GM23338 (cell line): ENCODE data around the gene MTAP.

ENCODE experiments used
- CREB1 ChIP-seq: fragments of 250-450 bp; sonication (Bioruptor Pico); IDR thresholded peaks from 2 replicates; pipeline ENCODE4 v1.5.0; 2020; ENCODE audit warnings: low read depth, mild to moderate bottlenecking, moderate library complexity
- EZH2 ChIP-seq: fragments of 200-600 bp; sonication (generic); IDR thresholded peaks from one replicate; pipeline ENCODE4 v1.8.0; 2017; ENCODE audit warnings: antibody characterized with exemption, mild to moderate bottlenecking, low read depth; ENCODE audit not compliant: unreplicated experiment
- EZH2phosphoT487 ChIP-seq: fragments of 200-600 bp; sonication (generic); IDR thresholded peaks from one replicate; pipeline ENCODE4 v1.8.1; 2018; ENCODE audit warnings: antibody characterized with exemption; ENCODE audit not compliant: unreplicated experiment
- TF ChIP-seq, protein P1 (sequence below), 2 experiments: fragments of 200-600 bp in 1 of 2; sonication (generic) in 1 of 2; conservative IDR thresholded peaks; 2 replicates each; pipeline versions ENCODE4 v1.5.1 to v1.6.1; 2016 to 2017; ENCODE audit warnings: antibody characterized with exemption in 2 of 2, low read depth in 2 of 2, mild to moderate bottlenecking in 2 of 2, moderate library complexity in 1 of 2

DNA sequence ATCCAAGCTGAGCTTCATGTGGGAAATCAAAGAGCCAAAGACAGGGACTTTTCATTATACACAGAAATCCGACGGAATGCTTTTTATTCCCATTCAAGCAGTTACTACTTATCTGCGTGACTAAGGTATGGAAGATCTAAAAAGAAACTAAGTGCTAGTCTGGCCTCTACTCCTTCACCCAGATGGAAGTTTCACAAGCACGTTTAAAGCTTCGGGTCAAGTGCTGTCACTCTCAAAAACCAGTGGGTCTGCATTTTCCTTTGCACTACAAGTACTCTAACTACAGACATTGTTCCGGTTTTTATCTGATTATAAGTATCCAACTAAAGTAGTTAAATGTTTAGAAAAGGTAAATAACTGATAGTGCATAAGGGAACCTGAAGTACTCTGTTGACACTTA lies 13.7 kb upstream of the MTAP start:
- TF ChIP-seq, protein P1, sequence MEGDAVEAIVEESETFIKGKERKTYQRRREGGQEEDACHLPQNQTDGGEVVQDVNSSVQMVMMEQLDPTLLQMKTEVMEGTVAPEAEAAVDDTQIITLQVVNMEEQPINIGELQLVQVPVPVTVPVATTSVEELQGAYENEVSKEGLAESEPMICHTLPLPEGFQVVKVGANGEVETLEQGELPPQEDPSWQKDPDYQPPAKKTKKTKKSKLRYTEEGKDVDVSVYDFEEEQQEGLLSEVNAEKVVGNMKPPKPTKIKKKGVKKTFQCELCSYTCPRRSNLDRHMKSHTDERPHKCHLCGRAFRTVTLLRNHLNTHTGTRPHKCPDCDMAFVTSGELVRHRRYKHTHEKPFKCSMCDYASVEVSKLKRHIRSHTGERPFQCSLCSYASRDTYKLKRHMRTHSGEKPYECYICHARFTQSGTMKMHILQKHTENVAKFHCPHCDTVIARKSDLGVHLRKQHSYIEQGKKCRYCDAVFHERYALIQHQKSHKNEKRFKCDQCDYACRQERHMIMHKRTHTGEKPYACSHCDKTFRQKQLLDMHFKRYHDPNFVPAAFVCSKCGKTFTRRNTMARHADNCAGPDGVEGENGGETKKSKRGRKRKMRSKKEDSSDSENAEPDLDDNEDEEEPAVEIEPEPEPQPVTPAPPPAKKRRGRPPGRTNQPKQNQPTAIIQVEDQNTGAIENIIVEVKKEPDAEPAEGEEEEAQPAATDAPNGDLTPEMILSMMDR (conservative IDR thresholded peaks at IDR 0.05; ENCODE audit: low read depth in 2 of 2), result no peak
- TF ChIP-seq EZH2phosphoT487 (no peak), EZH2 (no peak), CREB1 (CRISPR knock-in tag) (no peak)
